SU-DHL-6 (cell line): Measurements from ENCODE around the gene NLRP3.

Experiments
- EZH2phosphoT487 ChIP-seq: fragments of 200-600 bp; sonication (generic), shearing (Covaris generic); conservative IDR thresholded peaks from 2 replicates; pipeline ENCODE4 v1.6.1; 2018; ENCODE audit warnings: mild to moderate bottlenecking, antibody characterized with exemption, low read length, moderate library complexity, mixed read lengths
- TF ChIP-seq, protein P1 (sequence below): fragments of 200-600 bp; sonication (generic); IDR thresholded peaks from one replicate; pipeline ENCODE4 v1.5.1; 2017; ENCODE audit warnings: antibody characterized with exemption, mild to moderate bottlenecking, low read length, moderate library complexity; ENCODE audit not compliant: insufficient read depth, poor library complexity, severe bottlenecking

- TF ChIP-seq EZH2phosphoT487 = no peak
- TF ChIP-seq, protein P1, sequence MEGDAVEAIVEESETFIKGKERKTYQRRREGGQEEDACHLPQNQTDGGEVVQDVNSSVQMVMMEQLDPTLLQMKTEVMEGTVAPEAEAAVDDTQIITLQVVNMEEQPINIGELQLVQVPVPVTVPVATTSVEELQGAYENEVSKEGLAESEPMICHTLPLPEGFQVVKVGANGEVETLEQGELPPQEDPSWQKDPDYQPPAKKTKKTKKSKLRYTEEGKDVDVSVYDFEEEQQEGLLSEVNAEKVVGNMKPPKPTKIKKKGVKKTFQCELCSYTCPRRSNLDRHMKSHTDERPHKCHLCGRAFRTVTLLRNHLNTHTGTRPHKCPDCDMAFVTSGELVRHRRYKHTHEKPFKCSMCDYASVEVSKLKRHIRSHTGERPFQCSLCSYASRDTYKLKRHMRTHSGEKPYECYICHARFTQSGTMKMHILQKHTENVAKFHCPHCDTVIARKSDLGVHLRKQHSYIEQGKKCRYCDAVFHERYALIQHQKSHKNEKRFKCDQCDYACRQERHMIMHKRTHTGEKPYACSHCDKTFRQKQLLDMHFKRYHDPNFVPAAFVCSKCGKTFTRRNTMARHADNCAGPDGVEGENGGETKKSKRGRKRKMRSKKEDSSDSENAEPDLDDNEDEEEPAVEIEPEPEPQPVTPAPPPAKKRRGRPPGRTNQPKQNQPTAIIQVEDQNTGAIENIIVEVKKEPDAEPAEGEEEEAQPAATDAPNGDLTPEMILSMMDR = no peak
Observed at GRCh38 chr1:247378334-247379073, 37.5 kb upstream of the NLRP3 start.
